Activated naive CD4-positive, alpha-beta T cell treated with anti-CD3 and anti-CD28 coated beads, Interleukin-2, amount 50 U/mL, for 72 hours (primary cell): Measurements from ENCODE around the gene NR6A1. TPM values are rescaled to one million over a fixed set of nuclear protein-coding genes. Genes with fewer than 3 reads are reported as not detected.

Source experiments
- ATAC-seq, 2 donors: fragments of 150-1000 bp; cut with Tn5 transposase; 2 replicates each; pipeline ENCODE4 v1.10.0; 2021; ENCODE audit warnings: mild to moderate bottlenecking in 2 of 2, moderate library complexity in 2 of 2
- DNase-seq, 2 donors: peaks; one replicate each; pipeline ENCODE4 v3.0.0; 2021 to 2022; ENCODE audit warnings: low spot score in 2 of 2
- H3K27ac Mint-ChIP-seq, 2 donors: one replicate each; pipeline ENCODE4 v1.8.0; 2022; ENCODE audit warnings: mild to moderate bottlenecking in 2 of 2, mixed read lengths in 2 of 2
- H3K36me3 Mint-ChIP-seq, 2 donors: one replicate each; pipeline ENCODE4 v1.8.0; 2022; ENCODE audit warnings: mixed read lengths in 2 of 2
- H3K9me3 Mint-ChIP-seq, 2 donors: one replicate each; pipeline ENCODE4 v1.8.0; 2022; ENCODE audit warnings: mixed read lengths in 2 of 2
- total RNA-seq, 2 donors: library from RNA; stranded (reverse); gene quantifications; one replicate each; pipeline ENCODE4 v1.2.3, GENCODE V29; 2022

NR6A1 gene
- total RNA-seq, 2 donors from 2014 or later = 0.58 to 0.84 TPM

DNA sequence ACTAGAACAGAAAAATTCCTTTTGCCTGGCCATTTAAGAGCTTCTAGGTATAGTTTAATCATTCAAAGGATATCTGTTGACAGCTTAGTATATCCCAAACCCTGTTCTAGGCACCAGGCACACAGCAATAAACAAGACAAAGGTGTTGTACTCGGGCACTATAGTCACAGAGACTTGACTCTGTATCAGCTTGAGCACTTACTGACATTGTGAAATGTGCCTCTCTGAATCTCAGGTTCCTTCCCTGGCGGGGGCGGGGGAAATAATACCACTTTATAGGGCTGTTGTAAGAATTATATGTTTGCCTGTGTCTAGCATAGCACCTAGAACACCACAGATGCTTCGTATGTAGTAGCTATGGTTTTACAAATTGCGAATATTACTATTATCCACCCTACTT lies 104.5 kb downstream of the NR6A1 start:
- H3K27ac Mint-ChIP-seq = no peak overlapping the region
- H3K36me3 Mint-ChIP-seq = no peaks in the 10 kb centered on the region
- no peak for DNase-seq
- H3K9me3 Mint-ChIP-seq = no peaks in the 10 kb centered on the region
- ATAC-seq = no peak

- DNase-seq (no peak), ATAC-seq (peak; percentile 22 to 41)
- Mint-ChIP-seq H3K36me3 (no peaks in the 10 kb centered on the region), H3K27ac (no peak overlapping the region), H3K9me3 (no peaks in the 10 kb centered on the region)
Measured at GRCh38 chr9:124665391-124666058, 105.6 kb downstream of the NR6A1 start.

DNA sequence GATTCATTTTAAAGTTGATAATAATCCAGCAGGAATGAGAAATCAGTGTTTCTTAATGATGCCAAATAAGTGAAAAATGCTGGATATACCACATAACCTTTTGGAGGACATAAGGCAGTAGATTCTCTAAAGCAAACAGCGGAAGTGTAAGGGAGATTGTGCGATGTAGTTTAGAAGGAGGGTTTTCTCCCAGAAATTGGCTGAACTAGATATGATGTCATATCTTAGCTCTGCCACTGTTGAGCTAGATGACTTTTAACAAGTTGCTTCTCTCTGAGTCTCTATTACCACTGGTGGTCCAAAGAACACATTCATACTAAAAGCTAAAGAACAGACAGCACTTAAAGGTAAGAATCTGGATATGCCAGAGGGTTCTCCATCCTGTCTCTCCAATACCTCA lies 107.0 kb downstream of the NR6A1 start:
- Mint-ChIP-seq H3K27ac (no peak overlapping the region), H3K36me3 (no peaks in the 10 kb centered on the region), H3K9me3 (no peaks in the 10 kb centered on the region)
- DNase-seq = no peak
- no peak for ATAC-seq

DNA sequence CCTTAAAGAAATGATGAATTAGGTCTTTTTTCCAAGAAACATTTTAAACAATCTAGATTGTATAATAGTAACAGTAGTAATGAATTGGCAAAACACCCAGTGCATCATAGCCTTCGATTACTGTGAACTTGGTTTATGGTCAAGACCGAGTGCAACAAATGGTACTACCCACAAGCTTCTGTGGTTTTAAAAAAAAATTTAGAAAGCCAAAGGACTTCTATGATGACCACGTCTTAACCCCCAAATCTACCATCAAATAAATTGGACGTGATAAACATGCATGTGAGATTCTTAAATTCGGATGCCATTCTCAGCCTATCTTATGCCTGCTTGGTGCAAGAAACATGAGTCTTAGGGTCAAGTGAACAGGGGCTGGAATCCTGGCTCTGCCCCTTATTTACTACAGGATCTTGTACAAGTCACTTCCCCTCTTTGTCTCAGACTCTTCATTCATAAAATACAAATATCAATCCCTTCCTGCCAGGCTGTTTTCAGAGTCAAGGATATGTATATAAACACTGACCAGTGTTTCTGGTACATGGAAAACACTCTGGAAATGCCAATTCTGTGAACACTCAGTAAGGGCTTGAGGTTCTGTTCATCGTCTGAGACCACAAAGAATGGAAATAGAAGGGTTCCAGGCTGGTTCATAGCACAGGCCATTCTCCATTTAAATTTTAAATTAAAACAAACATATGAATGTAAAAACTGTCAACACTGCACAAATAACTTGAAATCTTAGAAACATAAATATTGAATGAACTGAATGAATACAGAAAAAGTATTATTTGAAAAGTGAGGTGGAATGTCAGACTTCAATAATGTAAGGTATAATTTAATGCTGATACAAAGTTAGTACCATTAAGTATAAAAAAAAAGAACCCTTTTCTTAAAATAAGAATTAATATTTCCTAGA lies 107.8 kb downstream of the NR6A1 start:
- Mint-ChIP-seq H3K9me3 (no peaks in the 10 kb centered on the region), H3K36me3 (no peaks in the 10 kb centered on the region), H3K27ac (no peak overlapping the region)
- DNase-seq = no peak
- no peak for ATAC-seq

GRCh38 chr9:124662561-124662960 lies 108.5 kb downstream of the NR6A1 start:
- H3K9me3 Mint-ChIP-seq = no peaks in the 10 kb centered on the region
- no peaks in the 10 kb centered on the region for H3K36me3 Mint-ChIP-seq
- DNase-seq (no peak), ATAC-seq (no peak)
- H3K27ac Mint-ChIP-seq = no peak overlapping the region

DNA sequence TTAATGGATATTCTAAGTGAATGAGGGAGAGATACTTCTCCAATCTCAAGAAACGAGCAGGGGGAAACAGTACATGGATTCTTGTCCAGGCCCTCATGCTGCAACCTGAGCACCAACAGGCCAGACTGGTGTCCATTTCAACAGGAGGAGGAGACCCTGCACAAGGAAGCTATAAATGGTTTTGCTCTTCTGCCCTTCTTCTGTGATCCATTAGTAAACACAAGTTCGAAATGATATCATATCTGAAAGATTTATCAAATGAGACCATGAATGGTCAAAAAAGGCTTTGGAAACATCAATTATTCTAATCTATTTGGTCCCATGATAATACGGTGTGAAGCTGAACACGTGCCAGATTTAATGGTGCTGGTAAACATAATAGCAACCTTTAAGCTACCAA lies 109.8 kb downstream of the NR6A1 start:
- DNase-seq = no peak
- H3K9me3 Mint-ChIP-seq = peaks cover 0 to 3% of the 10 kb centered on the region in 2 donors
- H3K36me3 Mint-ChIP-seq = no peaks in the 10 kb centered on the region
- H3K27ac Mint-ChIP-seq = no peak overlapping the region
- ATAC-seq = no peak

GRCh38 chr9:124660341-124660801 lies 110.7 kb downstream of the NR6A1 start:
- no peak for DNase-seq

DNA sequence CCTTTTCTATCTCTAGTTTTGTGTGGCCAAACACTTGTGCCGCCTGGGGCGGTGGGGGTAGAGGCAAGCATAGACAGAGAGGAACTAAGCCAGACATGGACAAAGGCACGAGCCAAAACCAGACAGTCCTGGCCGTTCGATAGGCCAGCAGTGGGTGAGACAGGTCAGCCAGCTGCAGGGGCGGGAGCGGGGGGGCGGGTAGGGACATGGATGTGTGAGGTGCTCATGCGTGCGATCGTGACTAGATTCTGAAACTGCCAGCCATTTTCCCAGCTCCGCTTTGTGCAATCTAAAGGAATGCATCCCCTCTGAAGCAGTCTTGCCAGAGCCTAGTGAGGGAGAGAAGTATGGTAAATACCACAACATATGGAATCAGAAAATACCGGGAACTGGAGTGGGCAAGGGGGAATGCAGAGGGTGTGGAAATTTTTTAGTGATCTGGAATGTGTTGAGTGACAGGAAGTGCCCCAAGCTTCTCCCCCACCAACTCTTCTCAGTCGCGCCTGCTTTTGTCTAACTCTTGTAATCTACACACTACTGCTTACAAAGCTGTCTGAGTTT lies 111.9 kb downstream of the NR6A1 start:
- peak; percentile 51 to 83 for ATAC-seq
- H3K36me3 Mint-ChIP-seq = no peaks in the 10 kb centered on the region
- peak; percentile 39 to 57 for DNase-seq
- peak overlapping the region; percentile 81 to 87 for H3K27ac Mint-ChIP-seq
- H3K9me3 Mint-ChIP-seq = peaks cover 0 to 7% of the 10 kb centered on the region in 2 donors

More at GRCh38 chr9:124660341-124660801, 110.7 kb downstream of the NR6A1 start:
- Mint-ChIP-seq H3K36me3 (no peaks in the 10 kb centered on the region), H3K27ac (peak overlapping the region in 1 of 2 donors; percentile 87), H3K9me3 (peaks cover 0 to 7% of the 10 kb centered on the region in 2 donors)
- ATAC-seq = no peak

DNA sequence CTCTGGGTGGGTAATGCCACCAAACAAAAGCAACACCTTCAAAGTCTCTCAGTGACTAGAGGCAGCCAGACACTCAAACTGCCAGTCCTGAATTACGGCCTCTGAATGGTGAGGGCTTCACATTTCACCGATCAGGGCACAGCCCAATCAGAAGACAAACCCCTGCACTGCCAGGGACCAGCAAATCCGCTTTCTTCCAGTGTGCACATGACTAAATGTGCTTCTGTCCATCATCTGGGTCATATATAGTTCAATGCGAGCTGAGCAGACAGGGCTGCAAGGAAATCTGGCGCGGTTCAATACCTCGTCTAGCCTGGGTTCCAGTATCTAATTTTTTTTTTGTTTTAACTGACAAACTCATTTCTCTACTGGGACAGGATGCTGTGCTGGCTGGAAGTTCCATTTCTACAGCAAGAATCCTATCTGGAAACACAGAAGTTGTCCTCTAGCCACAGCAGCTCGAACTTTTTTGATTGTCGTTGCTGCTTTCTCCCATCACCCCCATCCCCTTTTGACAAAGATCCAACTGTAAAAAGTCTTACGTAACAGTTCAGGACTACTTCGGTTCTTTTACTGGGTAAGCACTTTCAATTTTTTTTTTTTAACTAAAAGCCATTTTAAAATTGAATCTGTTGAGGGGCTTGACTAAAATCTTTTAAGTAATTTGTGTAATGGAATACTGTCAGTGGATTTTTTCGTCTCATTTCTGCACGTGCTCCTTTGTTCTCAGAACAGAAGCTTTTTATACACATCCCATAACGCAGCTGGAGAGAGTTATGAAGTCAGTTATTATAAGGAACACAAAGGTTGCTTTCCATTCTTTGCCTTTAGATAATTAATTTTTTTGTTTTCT lies 112.7 kb downstream of the NR6A1 start:
- peak; percentile 39 to 58 for DNase-seq
- Mint-ChIP-seq H3K9me3 (peaks cover 0 to 7% of the 10 kb centered on the region in 2 donors), H3K36me3 (no peaks in the 10 kb centered on the region), H3K27ac (peak overlapping the region; percentile 5 to 87)
- peak; percentile 91 to 97 for ATAC-seq

GRCh38 chr9:124657516-124657915 lies 113.6 kb downstream of the NR6A1 start:
- DNase-seq (no peak), ATAC-seq (no peak)
- Mint-ChIP-seq H3K36me3 (no peaks in the 10 kb centered on the region), H3K9me3 (peaks cover 0 to 7% of the 10 kb centered on the region in 2 donors), H3K27ac (no peak overlapping the region)

GRCh38 chr9:124654431-124654830 lies 116.7 kb downstream of the NR6A1 start:
- peaks cover 0 to 7% of the 10 kb centered on the region in 2 donors for H3K9me3 Mint-ChIP-seq
- no peak overlapping the region for H3K27ac Mint-ChIP-seq
- H3K36me3 Mint-ChIP-seq = no peaks in the 10 kb centered on the region

DNA sequence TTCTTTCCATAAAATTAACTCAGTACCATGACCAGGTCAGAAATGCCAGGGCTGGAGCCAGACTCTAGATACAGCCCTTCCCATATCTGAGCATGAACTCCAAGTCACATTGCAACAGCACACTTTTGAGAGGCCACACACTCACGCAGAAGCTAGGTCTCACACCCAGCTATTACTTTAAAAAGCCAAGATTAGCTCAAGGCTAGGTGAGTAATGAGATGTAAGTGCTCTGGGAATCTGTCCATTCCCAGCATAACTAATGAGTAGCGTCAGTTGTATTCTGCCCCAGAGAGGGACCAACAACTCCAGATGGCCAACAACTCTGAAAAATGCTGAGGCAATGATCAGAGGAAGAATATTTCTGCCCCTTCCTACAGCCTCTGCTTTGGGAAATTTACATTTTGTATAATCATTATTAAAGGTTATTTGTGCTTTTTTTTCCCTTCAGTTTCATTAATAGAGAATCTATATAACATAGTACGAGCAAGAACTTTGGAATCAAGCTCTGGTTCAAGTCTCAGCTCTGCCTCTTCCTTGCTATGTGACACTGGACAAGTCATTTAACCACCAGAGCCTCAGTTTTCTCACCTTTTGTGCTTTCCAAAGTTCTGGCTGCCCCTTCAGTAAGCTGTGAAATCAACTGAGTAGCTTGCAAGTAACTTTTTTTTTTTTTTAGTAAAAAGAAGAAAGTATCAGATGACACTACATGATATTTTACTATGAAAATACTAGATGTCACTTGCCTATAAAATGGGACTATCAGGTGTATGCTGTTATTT lies 118.3 kb downstream of the NR6A1 start:
- ATAC-seq (no peak), DNase-seq (no peak)
- no peaks in the 10 kb centered on the region for H3K36me3 Mint-ChIP-seq

More at GRCh38 chr9:124654431-124654830, 116.7 kb downstream of the NR6A1 start:
- DNase-seq (no peak), ATAC-seq (no peak)

DNA sequence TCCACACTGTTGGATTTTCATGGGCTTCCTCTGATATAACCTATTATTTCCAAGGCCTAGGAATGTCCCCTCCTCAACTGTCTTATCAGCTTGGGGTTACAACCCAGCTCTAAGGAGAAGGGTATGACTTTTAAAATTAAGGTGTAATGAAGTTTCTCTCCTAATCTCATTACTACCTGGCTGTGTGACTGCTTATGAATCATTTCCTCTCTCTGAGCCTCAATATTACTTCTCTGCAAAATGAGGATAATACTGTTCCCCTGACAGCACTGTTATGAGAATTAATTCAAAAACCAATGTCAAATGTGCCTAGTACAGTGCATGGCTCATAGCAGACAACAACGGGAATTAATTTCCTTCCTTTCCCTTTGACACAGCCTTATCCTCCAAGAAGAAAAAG lies 118.9 kb downstream of the NR6A1 start:
- ATAC-seq (peak; percentile 22 to 37), DNase-seq (no peak)
- Mint-ChIP-seq H3K9me3 (peaks cover 0 to 7% of the 10 kb centered on the region in 2 donors), H3K36me3 (no peaks in the 10 kb centered on the region), H3K27ac (no peak overlapping the region)

More for the DNA sequence above, 118.3 kb downstream of the NR6A1 start:
- H3K9me3 Mint-ChIP-seq = peaks cover 0 to 7% of the 10 kb centered on the region in 2 donors
- no peak overlapping the region for H3K27ac Mint-ChIP-seq

DNA sequence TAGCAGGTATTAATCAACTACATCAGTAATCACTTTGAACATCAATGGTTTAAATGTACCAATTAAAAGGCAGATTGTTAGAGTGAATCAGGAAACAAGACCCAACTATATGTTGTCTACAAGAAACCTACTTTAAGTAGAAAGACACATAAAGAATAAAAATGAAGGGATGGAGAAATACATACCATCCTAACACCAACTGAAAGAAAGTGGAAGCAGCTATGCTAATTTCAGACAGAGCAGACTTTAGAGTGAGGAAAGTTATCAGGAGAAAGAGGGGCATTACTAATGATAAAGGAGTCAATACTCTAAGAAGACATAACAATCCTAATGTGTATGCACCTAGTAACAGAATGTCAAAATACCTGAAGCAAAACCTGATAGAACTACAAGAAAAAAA lies 125.8 kb downstream of the NR6A1 start:
- peaks cover 7% of the 10 kb centered on the region in 2 donors for H3K9me3 Mint-ChIP-seq
- ATAC-seq = no peak
- peaks cover 0 to 7% of the 10 kb centered on the region in 2 donors for H3K36me3 Mint-ChIP-seq
- no peak for DNase-seq
- H3K27ac Mint-ChIP-seq = no peak overlapping the region

DNA sequence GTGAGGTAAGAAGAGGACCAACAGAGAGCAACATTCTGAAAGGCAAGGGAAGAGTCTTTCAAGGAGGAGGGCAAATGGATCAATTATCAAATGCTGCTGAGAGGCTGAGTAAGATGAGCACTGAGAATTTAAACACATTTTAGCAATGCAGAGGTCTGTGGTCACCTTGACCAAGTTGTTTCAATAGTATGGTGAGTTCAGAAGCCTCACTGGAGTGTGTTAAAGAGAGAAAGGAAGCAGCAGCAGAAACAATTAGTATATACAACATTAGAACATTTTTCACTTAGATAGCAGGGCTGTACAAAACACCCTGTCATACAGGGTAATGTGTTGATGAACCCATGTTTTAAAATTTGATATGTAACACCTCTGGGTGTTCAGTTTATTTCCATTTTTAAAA lies 131.5 kb downstream of the NR6A1 start:
- Mint-ChIP-seq H3K9me3 (no peaks in the 10 kb centered on the region), H3K36me3 (no peaks in the 10 kb centered on the region), H3K27ac (no peak overlapping the region)
- DNase-seq (no peak), ATAC-seq (no peak)

DNA sequence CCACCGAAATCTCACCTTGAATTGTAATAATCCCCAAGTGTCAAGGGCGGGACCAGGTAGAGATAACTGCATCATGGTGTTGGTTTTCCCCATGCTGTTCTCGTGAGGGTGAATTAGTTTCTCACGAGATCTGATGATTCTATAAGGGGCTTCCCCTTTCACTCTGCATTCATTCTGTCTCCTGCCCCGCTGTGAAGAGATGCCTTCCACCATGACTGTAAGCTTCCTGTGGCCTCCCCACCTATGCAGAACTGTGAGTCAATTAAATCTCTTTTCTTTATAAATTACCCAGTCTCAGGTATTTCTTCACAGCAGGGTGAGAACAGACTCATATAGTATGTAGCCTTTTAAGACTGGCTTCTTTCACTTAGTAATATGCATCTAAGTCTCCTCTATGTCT lies 135.8 kb downstream of the NR6A1 start:
- H3K9me3 Mint-ChIP-seq = no peaks in the 10 kb centered on the region
- H3K27ac Mint-ChIP-seq = no peak overlapping the region
- peak; percentile 59 to 98 for ATAC-seq
- H3K36me3 Mint-ChIP-seq = no peaks in the 10 kb centered on the region
- no peak for DNase-seq
